ENCODE results near the gene GIPC1. TPM values are rescaled to one million over a fixed set of nuclear protein-coding genes. Genes with fewer than 3 reads are reported as not detected.
"Not testable (repeated sequence)": the region's sequence is repeated elsewhere in the genome, so short reads cannot be mapped to it uniquely, and the experiment has no call there.

The GIPC1 gene
- total RNA-seq, 4 donors from 2014 or later, result 14.1 to 70.0 (median 36.3) TPM

- Histone ChIP-seq H3K9me3 (no peaks in the 10 kb centered on the region), H3K4me3 (no peak overlapping the region), H3K27ac (peak overlapping the region in 1 of 2 donors; percentile 57), H3K36me3 (no peaks in the 10 kb centered on the region), H3K4me1 (no peaks in the 10 kb centered on the region), H3K27me3 (no peaks in the 10 kb centered on the region)
- DNase-seq, result no peak
- intact Hi-C loops (cut with DNase I; ENCODE audit: low total_unique reads), result no loop called here
- TF ChIP-seq CTCF (IDR thresholded peaks at IDR 0.05), result no peak
- no peak for TF ChIP-seq POLR2A (IDR thresholded peaks at IDR 0.05)
Observed at GRCh38 chr19:14542711-14543328, 46.9 kb upstream of the GIPC1 start.

- H3K27ac ChIP-seq; H3K4me1 ChIP-seq; H3K9me3 ChIP-seq; DNase-seq; H3K27me3 ChIP-seq; H3K36me3 ChIP-seq; intact Hi-C loops (cut with DNase I; ENCODE audit: low total_unique reads); H3K4me3 ChIP-seq: not testable (repeated sequence)
Observed at GRCh38 chr19:14541979-14542378, 46.1 kb upstream of the GIPC1 start.

- no peaks in the 10 kb centered on the region for H3K9me3 ChIP-seq
- H3K4me1 ChIP-seq, result no peaks in the 10 kb centered on the region
- no peaks in the 10 kb centered on the region for H3K36me3 ChIP-seq
- no peak overlapping the region for H3K4me3 ChIP-seq
- no peak for TF ChIP-seq CTCF (IDR thresholded peaks at IDR 0.05)
- TF ChIP-seq POLR2A (IDR thresholded peaks at IDR 0.05), result no peak
- no peak for DNase-seq
- H3K27ac ChIP-seq, result no peak overlapping the region
- no peaks in the 10 kb centered on the region for H3K27me3 ChIP-seq
- intact Hi-C loops (cut with DNase I; ENCODE audit: low total_unique reads), result no loop called here
Observed at GRCh38 chr19:14540741-14541525, 45.0 kb upstream of the GIPC1 start.

- intact Hi-C loops (cut with DNase I; ENCODE audit: low total_unique reads), result no loop called here
- no peak for TF ChIP-seq CTCF (IDR thresholded peaks at IDR 0.05)
- no peak for TF ChIP-seq POLR2A (IDR thresholded peaks at IDR 0.05)
- H3K27me3 ChIP-seq, result no peaks in the 10 kb centered on the region
- no peaks in the 10 kb centered on the region for H3K9me3 ChIP-seq
- DNase-seq, result peak; percentile 75 to 79
- H3K27ac ChIP-seq, result peak overlapping the region in 1 of 2 donors; percentile 29
- H3K4me3 ChIP-seq, result no peak overlapping the region
- no peaks in the 10 kb centered on the region for H3K36me3 ChIP-seq
- no peaks in the 10 kb centered on the region for H3K4me1 ChIP-seq
Observed at GRCh38 chr19:14536926-14537692, 41.2 kb upstream of the GIPC1 start.

GRCh38 chr19:14533450-14533849, 37.5 kb upstream of the GIPC1 start:
- DNase-seq, result no peak
- Histone ChIP-seq H3K36me3 (no peaks in the 10 kb centered on the region), H3K4me1 (no peaks in the 10 kb centered on the region), H3K9me3 (no peaks in the 10 kb centered on the region), H3K4me3 (no peak overlapping the region), H3K27me3 (no peaks in the 10 kb centered on the region), H3K27ac (no peak overlapping the region)
- no peak for TF ChIP-seq POLR2A (IDR thresholded peaks at IDR 0.05)
- TF ChIP-seq CTCF (IDR thresholded peaks at IDR 0.05), result no peak
- intact Hi-C loops (cut with DNase I; ENCODE audit: low total_unique reads), result no loop called here
